Coronary artery (tissue), 2 donors: ENCODE measurements around the gene DLST.
A peak's percentile ranks its signal among the peaks of the same experiment; 100 is the strongest.

Experiments
- DNase-seq: peaks from one replicate; pipeline ENCODE4 v3.0.0-alpha.2; 2017; ENCODE audit warnings: low spot score
- H3K27ac ChIP-seq, 2 donors: fragments of 200-600 bp; sonication (generic); one replicate each; pipeline ENCODE4 v1.5.1; 2016 to 2019
- H3K4me3 ChIP-seq: fragments of 200-600 bp; sonication (generic); 2 replicates; pipeline ENCODE4 v1.5.1; 2016; ENCODE audit warnings: mild to moderate bottlenecking, moderate library complexity
- TF ChIP-seq, protein P1 (sequence below): fragments of 200-600 bp; sonication (generic); IDR thresholded peaks from one replicate; pipeline ENCODE4 v1.5.1; 2019; ENCODE audit warnings: antibody characterized with exemption

The DLST gene

GRCh38 chr14:74934041-74934440 is 52.3 kb downstream of the DLST start:
- TF ChIP-seq, protein P1, sequence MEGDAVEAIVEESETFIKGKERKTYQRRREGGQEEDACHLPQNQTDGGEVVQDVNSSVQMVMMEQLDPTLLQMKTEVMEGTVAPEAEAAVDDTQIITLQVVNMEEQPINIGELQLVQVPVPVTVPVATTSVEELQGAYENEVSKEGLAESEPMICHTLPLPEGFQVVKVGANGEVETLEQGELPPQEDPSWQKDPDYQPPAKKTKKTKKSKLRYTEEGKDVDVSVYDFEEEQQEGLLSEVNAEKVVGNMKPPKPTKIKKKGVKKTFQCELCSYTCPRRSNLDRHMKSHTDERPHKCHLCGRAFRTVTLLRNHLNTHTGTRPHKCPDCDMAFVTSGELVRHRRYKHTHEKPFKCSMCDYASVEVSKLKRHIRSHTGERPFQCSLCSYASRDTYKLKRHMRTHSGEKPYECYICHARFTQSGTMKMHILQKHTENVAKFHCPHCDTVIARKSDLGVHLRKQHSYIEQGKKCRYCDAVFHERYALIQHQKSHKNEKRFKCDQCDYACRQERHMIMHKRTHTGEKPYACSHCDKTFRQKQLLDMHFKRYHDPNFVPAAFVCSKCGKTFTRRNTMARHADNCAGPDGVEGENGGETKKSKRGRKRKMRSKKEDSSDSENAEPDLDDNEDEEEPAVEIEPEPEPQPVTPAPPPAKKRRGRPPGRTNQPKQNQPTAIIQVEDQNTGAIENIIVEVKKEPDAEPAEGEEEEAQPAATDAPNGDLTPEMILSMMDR: no peak
- DNase-seq: no peak
- peak overlapping the region in 1 of 2 donors; percentile 56 for H3K27ac ChIP-seq
- no peak overlapping the region for H3K4me3 ChIP-seq

DNA sequence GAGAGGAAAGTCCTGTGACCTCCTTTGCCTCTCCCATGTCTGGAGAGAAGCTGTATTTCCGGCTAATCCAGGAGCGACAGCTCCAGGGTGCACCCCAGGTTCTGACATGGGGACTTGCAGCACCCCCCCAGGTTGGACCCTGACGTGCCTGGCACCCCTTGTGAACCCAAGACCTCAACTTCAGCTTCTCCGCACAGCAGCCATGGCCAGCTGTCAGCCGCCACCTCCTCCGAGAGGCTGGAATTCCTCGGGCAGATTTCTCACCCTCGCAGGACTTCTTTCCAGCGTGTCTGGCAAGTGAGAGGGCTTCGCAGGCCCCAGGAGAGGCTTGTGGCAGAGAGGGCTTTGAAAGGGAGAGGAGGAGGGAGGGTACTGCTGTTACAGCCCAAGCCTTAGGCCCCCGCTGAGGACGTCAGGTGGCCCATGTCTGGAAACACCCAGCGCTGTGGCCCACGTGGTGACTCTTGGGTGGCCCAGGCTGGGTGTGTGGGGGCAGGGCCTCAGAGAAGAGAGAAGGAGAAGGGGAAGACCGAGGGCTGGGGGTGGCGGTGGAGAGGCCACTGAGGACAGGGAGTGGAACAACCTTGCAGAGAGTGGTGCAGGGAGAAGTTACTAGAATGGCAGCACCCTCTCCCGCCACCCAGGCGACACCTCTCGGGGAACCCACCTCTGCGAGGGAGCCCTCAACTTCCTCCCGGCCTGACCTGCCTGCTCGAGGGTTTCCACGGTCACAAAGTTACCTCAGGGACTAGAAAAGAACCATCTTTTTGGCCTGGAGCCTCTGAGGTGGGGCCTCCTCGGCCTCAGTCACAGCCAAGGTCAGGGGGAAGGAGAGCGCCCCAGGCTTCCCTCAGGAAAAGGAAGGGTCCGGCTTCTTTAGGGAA is 53.0 kb downstream of the DLST start:
- no peak for DNase-seq
- TF ChIP-seq, protein P1: no peak
- Histone ChIP-seq H3K27ac (peak overlapping the region in 1 of 2 donors; percentile 56), H3K4me3 (no peak overlapping the region)

- Histone ChIP-seq H3K27ac (peak overlapping the region in 1 of 2 donors; percentile 56), H3K4me3 (no peak overlapping the region)
- TF ChIP-seq, protein P1: no peak
- DNase-seq: no peak
Observed at GRCh38 chr14:74935360-74935680, 53.6 kb downstream of the DLST start.

- no peak for DNase-seq
- no peak overlapping the region for H3K4me3 ChIP-seq
- no peak overlapping the region for H3K27ac ChIP-seq
- TF ChIP-seq, protein P1: no peak
Observed at GRCh38 chr14:74936151-74936550, 54.4 kb downstream of the DLST start.

DNA sequence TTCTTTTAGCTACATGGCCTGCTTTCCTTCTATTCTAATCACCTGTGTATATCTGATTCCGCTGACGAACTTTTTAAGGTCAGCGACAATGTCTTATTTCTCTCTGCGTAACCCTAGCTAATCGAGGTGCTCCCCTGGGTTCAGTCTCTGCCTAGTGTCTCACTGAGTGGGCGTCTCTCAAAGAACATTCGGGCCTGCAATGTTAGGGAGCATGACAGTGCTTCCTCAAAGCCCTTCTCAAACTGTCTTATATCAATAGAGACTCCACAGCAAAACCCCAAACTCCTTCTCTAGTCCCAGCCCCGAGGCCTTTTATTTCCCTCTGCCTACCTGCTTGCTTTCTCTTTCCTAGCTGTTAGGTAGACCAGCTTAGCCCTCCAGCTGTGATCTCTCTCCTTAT is 55.0 kb downstream of the DLST start:
- TF ChIP-seq, protein P1: no peak
- no peak overlapping the region for H3K27ac ChIP-seq
- DNase-seq: no peak
- H3K4me3 ChIP-seq: no peak overlapping the region

DNA sequence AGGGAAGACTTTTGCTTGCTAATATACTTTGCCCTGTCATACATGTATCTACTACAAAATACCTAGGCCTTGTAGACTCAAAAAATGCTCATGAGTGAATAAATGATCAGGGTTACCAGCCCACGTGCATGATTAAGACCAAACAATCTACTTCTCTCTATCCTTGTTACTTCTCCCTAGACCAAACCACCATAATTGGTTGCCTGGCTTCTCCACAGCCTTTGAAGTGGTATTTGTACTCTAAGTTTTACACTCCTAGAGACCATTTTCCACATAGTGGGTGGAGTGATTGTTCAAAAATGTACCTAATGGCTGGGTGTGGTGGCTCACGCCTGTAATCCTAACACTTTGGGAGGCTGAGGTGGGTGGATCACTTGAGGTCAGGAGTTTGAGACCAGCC is 55.5 kb downstream of the DLST start:
- Histone ChIP-seq H3K27ac (no peak overlapping the region), H3K4me3 (no peak overlapping the region)
- DNase-seq: no peak
- TF ChIP-seq, protein P1: no peak
